Heart right ventricle (tissue), 16 donors: ENCODE data around the gene FAM174B. TPM values are rescaled to one million over a fixed set of nuclear protein-coding genes. Genes with fewer than 3 reads are reported as not detected.

Source experiments
- ATAC-seq, 8 donors: fragments of 200-7000 bp; cut with Tn5 transposase; one replicate each; pipeline ENCODE4 v1.9.1; 2020; ENCODE audit warnings: mild to moderate bottlenecking in 8 of 8, moderate library complexity in 8 of 8, moderate number of reproducible peaks in 1 of 8
- DNase-seq, 2 donors: peaks; one replicate each; pipeline ENCODE4 v3.0.0-alpha.2; 2020
- H3K27ac ChIP-seq, 10 donors: fragments of 200-600 bp; sonication (generic) in 2 of 10; one replicate each; pipeline versions ENCODE4 v1.5.0 to v1.8.0; 2020 to 2022; ENCODE audit warnings: mild to moderate bottlenecking in 3 of 10
- H3K27me3 ChIP-seq, 7 donors: fragments of 200-600 bp; one replicate each; pipeline ENCODE4 v1.8.0; 2021 to 2022; ENCODE audit warnings: mild to moderate bottlenecking in 2 of 7
- H3K36me3 ChIP-seq, 9 donors: fragments of 200-600 bp; sonication (generic) in 1 of 9; one replicate each; pipeline versions ENCODE4 v1.5.0 to v1.8.0; 2020 to 2022; ENCODE audit warnings: mild to moderate bottlenecking in 2 of 9
- H3K4me1 ChIP-seq, 9 donors: fragments of 200-600 bp; sonication (generic) in 1 of 9; one replicate each; pipeline versions ENCODE4 v1.5.0 to v1.8.0; 2020 to 2022; ENCODE audit warnings: mild to moderate bottlenecking in 4 of 9
- H3K4me3 ChIP-seq, 10 donors: fragments of 200-600 bp; sonication (generic) in 2 of 10; one replicate each; pipeline versions ENCODE4 v1.5.0 to v1.8.0; 2020 to 2022; ENCODE audit warnings: mild to moderate bottlenecking in 7 of 10, moderate library complexity in 2 of 10
- H3K9me3 ChIP-seq, 11 donors: fragments of 200-600 bp in 10 of 11; sonication (generic) in 2 of 11; one replicate each; pipeline versions ENCODE4 v1.5.0 to v1.8.0; 2013 to 2022; ENCODE audit warnings: mild to moderate bottlenecking in 2 of 11, control low read depth in 1 of 11, moderate library complexity in 1 of 11
- CTCF ChIP-seq, 9 donors: fragments of 200-600 bp; sonication (generic) in 2 of 9; IDR thresholded peaks; one replicate each; pipeline versions ENCODE4 v1.5.0 to v1.8.0; 2021 to 2022; ENCODE audit warnings: antibody characterized with exemption in 9 of 9, mild to moderate bottlenecking in 5 of 9, moderate library complexity in 1 of 9
- WGBS, 2 donors: extraction: QIAGEN DNeasy Blood & Tissue Kit; methylation state at CpG; one replicate each; pipeline ENCODE4 v1.1.7; 2013; ENCODE audit warnings: inconsistent platforms in 1 of 2; 5-methylcytosine and 5-hydroxymethylcytosine counted together
- intact Hi-C, 10 donors: fragments of 100-400 bp; cut with DNase I; formaldehyde crosslinking; loops; one replicate each; pipeline versions ENCODE4 v1.11.1 to v1.14.2; 2022
- long read RNA-seq, 3 donors: library from polyadenylated mRNA; unstranded; transcript quantifications; one replicate each; pipeline ENCODE4 v2.0.0, GENCODE V29; 2020 to 2021
- polyA plus RNA-seq, 2 donors: library from polyadenylated mRNA; stranded (reverse); fragments of 200-250 nt; gene quantifications; one replicate each; pipeline ENCODE4 v1.2.3, GENCODE V29; 2013
- total RNA-seq, 10 donors: library from RNA; stranded (reverse); fragmentation: NEBNext Ultra II Directional in 3 of 10; extraction: Animal tissue kit (Norgen Biotek cat#: 25700) in 3 of 10; gene quantifications; one replicate each; pipeline versions ENCODE4 v1.2.1 to v1.2.4, GENCODE V29; 2021 to 2023
- donor health status: Arrhythmogenic right ventricular cardiomyopathy.
- donor health status: ischemic (EF 13 %, LVEDD 7.1; RV severe dilation, severe dysfunction).
- donor health status: healthy with polysubstance abuse.
- donor health status: DM: no; HTN: yes; CAD: no.
- donor health status: DM: no; HTN: no; CAD: no.
- donor health status: ischemic (EF 25% LVEDD 6.9; RV normal size, moderate dysfunction).
- donor health status: ischemic (EF 25% LVEDD 5.7; RV mildly dilated, moderate dysfunction).
- donor health status: healthy.
- donor health status: DM: yes; HTN: yes; CAD: no.
- donor health status: Ischemic cardiomyopathy.
- donor health status: ischemic (EF 35%, LVEDD 5.7; RV mildly dilated, moderate dysfunction).
- donor health status: nonischemic (EF 11% LVEDD 7.7; RV severe dilation, severe dysfunction).
- donor health status: DM: yes; HTN: yes; CAD: no.
- donor health status: PGD.
- donor health status: ischemic (EF 29% LVEDD 5.4; RV normal size, mild dysfunction).
- donor health status: nonischemic (EF 23%, LVEDD 6.1; RV moderate dilation, normal function).

Gene FAM174B
- total RNA-seq = 10 to 100 TPM in 7 of 10 donors, 1 to 10 TPM in 3; 7.7 to 16.9 (median 10.9) TPM
- 10 to 100 TPM in 1 of 2 donors, 1 to 10 TPM in 1; 6.1 to 10.9 TPM for polyA plus RNA-seq
- long read RNA-seq, donor 1, transcript FAM174B-201 (3 exons, 2,792 nt) = major isoform, 20 of 25 reads
- long read RNA-seq, donor 1, partial matches to known transcripts = 4 of 25 reads
- long read RNA-seq, donor 1, other reads (novel, unspliced or antisense) = 1 of 25 reads
- long read RNA-seq, donor 2, transcript FAM174B-201 (3 exons, 2,792 nt) = major isoform, 17 of 20 reads
- long read RNA-seq, donor 2, partial matches to known transcripts = 2 of 20 reads
- long read RNA-seq, donor 2, other reads (novel, unspliced or antisense) = 1 of 20 reads
- long read RNA-seq, donor 3, transcript FAM174B-201 (3 exons, 2,792 nt) = major isoform, 31 of 33 reads
- long read RNA-seq, donor 3, partial matches to known transcripts = 0 of 33 reads
- long read RNA-seq, donor 3, other reads (novel, unspliced or antisense) = 1 of 33 reads

- peak; percentile 21 to 57 for DNase-seq
- Histone ChIP-seq H3K4me1 (peaks cover 8 to 48% (median 16%) of the 10 kb centered on the region in 9 donors), H3K36me3 (peaks cover 0 to 2% (median 0%) of the 10 kb centered on the region in 9 donors), H3K4me3 (peak within 1 kb of the TSS; percentile 40 to 71 (median 60)), H3K27ac (peak within 1 kb of the TSS in 4 of 10 donors; percentile 11 to 63 (median 56)), H3K27me3 (peaks cover 0 to 35% (median 0%) of the 10 kb centered on the region in 7 donors), H3K9me3 (peaks cover 0 to 3% (median 0%) of the 10 kb centered on the region in 11 donors)
- WGBS, 2 donors = 1 to 2% methylated on average over 96 to 100 of the region's 100 CpGs
- ATAC-seq = peak; percentile 57 to 84 (median 74)
- intact Hi-C loops = loop anchor here in 1 of 10 donors (5.0 kb wide), 1 partner anchor 38 kb away; no protein-coding TSS in a partner anchor
- TF ChIP-seq CTCF (IDR thresholded peaks at IDR 0.05) = no peak
These were observed at the start of gene FAM174B for GRCh38 chr15:92655178-92655995. Gene FAM174B, minus strand, starts transcription at chr15:92655775.

GRCh38 chr15:92696096-92696495 lies 40.5 kb upstream of the FAM174B start:
- Histone ChIP-seq H3K27me3 (no peaks in the 10 kb centered on the region), H3K36me3 (no peaks in the 10 kb centered on the region), H3K9me3 (peaks cover 0 to 15% (median 0%) of the 10 kb centered on the region in 11 donors), H3K27ac (no peak overlapping the region), H3K4me3 (no peak overlapping the region), H3K4me1 (no peaks in the 10 kb centered on the region)
- DNase-seq (no peak), ATAC-seq (no peak)
- intact Hi-C loops = no loop called here
- 73 to 88% methylated on average over 5 of the region's 5 CpGs for WGBS, 2 donors
- no peak for TF ChIP-seq CTCF (IDR thresholded peaks at IDR 0.05)

- no peaks in the 10 kb centered on the region for H3K36me3 ChIP-seq
- peaks cover 0 to 9% (median 0%) of the 10 kb centered on the region in 11 donors for H3K9me3 ChIP-seq
- peak in 4 of 9 donors; percentile 26 to 36 (median 34) for TF ChIP-seq CTCF (IDR thresholded peaks at IDR 0.05)
- 60 to 65% methylated on average over 5 of the region's 5 CpGs for WGBS, 2 donors
- no peak overlapping the region for H3K27ac ChIP-seq
- H3K27me3 ChIP-seq = no peaks in the 10 kb centered on the region
- H3K4me3 ChIP-seq = no peak overlapping the region
- DNase-seq = no peak
- H3K4me1 ChIP-seq = peaks cover 0 to 2% (median 0%) of the 10 kb centered on the region in 9 donors
- ATAC-seq = peak in 1 of 8 donors; percentile 46
- intact Hi-C loops = no loop called here
These were observed 38.2 kb upstream of the FAM174B start for GRCh38 chr15:92693691-92694331.

GRCh38 chr15:92690395-92690794 lies 34.8 kb upstream of the FAM174B start:
- Histone ChIP-seq H3K36me3 (no peaks in the 10 kb centered on the region), H3K4me1 (peaks cover 0 to 2% (median 0%) of the 10 kb centered on the region in 9 donors), H3K27ac (no peak overlapping the region), H3K27me3 (no peaks in the 10 kb centered on the region), H3K4me3 (no peak overlapping the region), H3K9me3 (peaks cover 0 to 12% (median 0%) of the 10 kb centered on the region in 11 donors)
- 92 to 94% methylated on average over 3 of the region's 3 CpGs for WGBS, 2 donors
- ATAC-seq = no peak
- DNase-seq = no peak
- no peak for TF ChIP-seq CTCF (IDR thresholded peaks at IDR 0.05)
- intact Hi-C loops = no loop called here
